Measurements from ENCODE around the gene HCRTR1. TPM values are rescaled to one million over a fixed set of nuclear protein-coding genes. Genes with fewer than 3 reads are reported as not detected.

HCRTR1 gene
- total RNA-seq, 2 donors from 2014 or later = not detected

DNA sequence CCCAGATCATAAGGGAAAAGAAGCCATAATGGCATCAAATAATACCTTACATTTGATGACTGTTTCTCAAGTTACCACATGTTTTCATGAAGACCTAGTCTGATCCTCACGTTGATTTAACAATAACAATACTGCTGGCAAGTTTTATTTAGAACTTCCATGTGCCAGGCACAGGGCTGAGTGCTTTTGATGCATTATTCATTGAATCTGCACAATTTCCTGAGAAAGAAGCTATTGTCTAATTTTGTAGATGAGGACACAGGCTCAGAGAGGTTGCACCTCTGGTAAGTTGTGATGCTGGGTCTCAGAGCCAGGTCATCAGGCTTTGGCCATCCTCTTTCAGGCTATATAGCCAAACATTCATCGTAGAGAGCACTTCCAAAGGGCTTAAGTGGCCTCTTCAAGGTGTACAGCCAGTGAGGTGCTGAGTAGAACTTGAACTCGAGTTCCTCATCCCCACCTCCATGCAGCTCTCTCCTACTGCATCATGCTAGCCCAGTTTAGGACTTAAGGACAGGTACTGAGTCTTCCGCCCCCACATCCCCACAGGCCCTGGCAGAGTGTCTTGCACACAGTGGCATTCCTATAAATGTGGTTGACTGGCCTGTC is 35.5 kb downstream of the HCRTR1 start:
- Histone ChIP-seq H3K4me3 (no peak overlapping the region), H3K27me3 (replicated peaks; ENCODE audit: insufficient read depth) (no peaks in the 10 kb centered on the region), H3K4me1 (ENCODE audit: control insufficient read depth in 1 of 2, low read depth in 2 of 2) (peaks cover 18 to 39% of the 10 kb centered on the region in 2 donors), H3K27ac (peak overlapping the region in 1 of 2 donors; percentile 28), H3K36me3 (peaks cover 37% of the 10 kb centered on the region), H3K9me3 (no peaks in the 10 kb centered on the region)
- TF ChIP-seq, protein P1, sequence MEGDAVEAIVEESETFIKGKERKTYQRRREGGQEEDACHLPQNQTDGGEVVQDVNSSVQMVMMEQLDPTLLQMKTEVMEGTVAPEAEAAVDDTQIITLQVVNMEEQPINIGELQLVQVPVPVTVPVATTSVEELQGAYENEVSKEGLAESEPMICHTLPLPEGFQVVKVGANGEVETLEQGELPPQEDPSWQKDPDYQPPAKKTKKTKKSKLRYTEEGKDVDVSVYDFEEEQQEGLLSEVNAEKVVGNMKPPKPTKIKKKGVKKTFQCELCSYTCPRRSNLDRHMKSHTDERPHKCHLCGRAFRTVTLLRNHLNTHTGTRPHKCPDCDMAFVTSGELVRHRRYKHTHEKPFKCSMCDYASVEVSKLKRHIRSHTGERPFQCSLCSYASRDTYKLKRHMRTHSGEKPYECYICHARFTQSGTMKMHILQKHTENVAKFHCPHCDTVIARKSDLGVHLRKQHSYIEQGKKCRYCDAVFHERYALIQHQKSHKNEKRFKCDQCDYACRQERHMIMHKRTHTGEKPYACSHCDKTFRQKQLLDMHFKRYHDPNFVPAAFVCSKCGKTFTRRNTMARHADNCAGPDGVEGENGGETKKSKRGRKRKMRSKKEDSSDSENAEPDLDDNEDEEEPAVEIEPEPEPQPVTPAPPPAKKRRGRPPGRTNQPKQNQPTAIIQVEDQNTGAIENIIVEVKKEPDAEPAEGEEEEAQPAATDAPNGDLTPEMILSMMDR (IDR thresholded peaks at IDR 0.05) = no peak
- DNase-seq (ENCODE audit: low spot score) (no peak), ATAC-seq (ENCODE audit: insufficient number of reproducible peaks, low FRiP score, low read depth) (no peak)

GRCh38 chr1:31653717-31654473 is 36.4 kb downstream of the HCRTR1 start:
- Histone ChIP-seq H3K4me3 (no peak overlapping the region), H3K36me3 (peaks cover 46% of the 10 kb centered on the region), H3K27ac (no peak overlapping the region), H3K27me3 (replicated peaks; ENCODE audit: insufficient read depth) (no peaks in the 10 kb centered on the region), H3K4me1 (ENCODE audit: control insufficient read depth in 1 of 2, low read depth in 2 of 2) (peaks cover 11 to 30% of the 10 kb centered on the region in 2 donors), H3K9me3 (no peaks in the 10 kb centered on the region)
- DNase-seq (ENCODE audit: low spot score) = no peak
- TF ChIP-seq, protein P1 (IDR thresholded peaks at IDR 0.05) = no peak
- no peak for ATAC-seq (ENCODE audit: insufficient number of reproducible peaks, low FRiP score, low read depth)

DNA sequence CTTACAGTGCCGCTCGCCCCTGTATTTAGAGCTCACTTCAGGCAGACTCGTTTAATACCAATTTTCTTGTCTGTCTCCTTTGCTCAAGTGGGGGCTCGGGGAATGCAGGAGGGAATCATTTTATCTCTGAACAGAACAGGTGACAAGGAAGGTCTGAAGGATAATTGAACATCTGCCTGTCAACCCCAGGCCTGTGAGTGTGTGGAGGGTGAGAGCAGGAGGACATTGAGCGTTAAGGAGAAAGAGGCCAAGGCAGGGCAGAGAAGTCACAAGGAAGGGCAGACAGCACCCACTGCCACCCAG is 36.9 kb downstream of the HCRTR1 start:
- DNase-seq (ENCODE audit: low spot score) = no peak

GRCh38 chr1:31655104-31655503 is 37.6 kb downstream of the HCRTR1 start:
- no peak overlapping the region for H3K4me3 ChIP-seq
- DNase-seq (ENCODE audit: low spot score) (no peak), ATAC-seq (ENCODE audit: insufficient number of reproducible peaks, low FRiP score, low read depth) (no peak)
- no peaks in the 10 kb centered on the region for H3K27me3 ChIP-seq (replicated peaks; ENCODE audit: insufficient read depth)
- peaks cover 11 to 26% of the 10 kb centered on the region in 2 donors for H3K4me1 ChIP-seq (ENCODE audit: control insufficient read depth in 1 of 2, low read depth in 2 of 2)
- no peak overlapping the region for H3K27ac ChIP-seq
- H3K36me3 ChIP-seq = peaks cover 49% of the 10 kb centered on the region
- no peaks in the 10 kb centered on the region for H3K9me3 ChIP-seq
- TF ChIP-seq, protein P1 (IDR thresholded peaks at IDR 0.05) = no peak

More for the DNA sequence above, 36.9 kb downstream of the HCRTR1 start:
- Histone ChIP-seq H3K27ac (no peak overlapping the region), H3K36me3 (peaks cover 47% of the 10 kb centered on the region), H3K9me3 (no peaks in the 10 kb centered on the region), H3K4me3 (no peak overlapping the region), H3K27me3 (replicated peaks; ENCODE audit: insufficient read depth) (no peaks in the 10 kb centered on the region), H3K4me1 (ENCODE audit: control insufficient read depth in 1 of 2, low read depth in 2 of 2) (peaks cover 11 to 26% of the 10 kb centered on the region in 2 donors)
- TF ChIP-seq, protein P1 (IDR thresholded peaks at IDR 0.05) = no peak
- no peak for ATAC-seq (ENCODE audit: insufficient number of reproducible peaks, low FRiP score, low read depth)

GRCh38 chr1:31655756-31656155 is 38.3 kb downstream of the HCRTR1 start:
- Histone ChIP-seq H3K27me3 (replicated peaks; ENCODE audit: insufficient read depth) (no peaks in the 10 kb centered on the region), H3K27ac (no peak overlapping the region), H3K4me3 (no peak overlapping the region), H3K4me1 (ENCODE audit: control insufficient read depth in 1 of 2, low read depth in 2 of 2) (peaks cover 8 to 26% of the 10 kb centered on the region in 2 donors), H3K9me3 (no peaks in the 10 kb centered on the region), H3K36me3 (peaks cover 50% of the 10 kb centered on the region)
- TF ChIP-seq, protein P1 (IDR thresholded peaks at IDR 0.05) = no peak
- DNase-seq (ENCODE audit: low spot score) = no peak
- no peak for ATAC-seq (ENCODE audit: insufficient number of reproducible peaks, low FRiP score, low read depth)
